ENCODE data around the gene FAP. TPM values are rescaled to one million over a fixed set of nuclear protein-coding genes. Genes with fewer than 3 reads are reported as not detected.

Gene FAP
- polyA plus RNA-seq, 2 of the 4 experiments (the other 2 are of a cell fraction): 0.03 to 0.16 TPM

DNA sequence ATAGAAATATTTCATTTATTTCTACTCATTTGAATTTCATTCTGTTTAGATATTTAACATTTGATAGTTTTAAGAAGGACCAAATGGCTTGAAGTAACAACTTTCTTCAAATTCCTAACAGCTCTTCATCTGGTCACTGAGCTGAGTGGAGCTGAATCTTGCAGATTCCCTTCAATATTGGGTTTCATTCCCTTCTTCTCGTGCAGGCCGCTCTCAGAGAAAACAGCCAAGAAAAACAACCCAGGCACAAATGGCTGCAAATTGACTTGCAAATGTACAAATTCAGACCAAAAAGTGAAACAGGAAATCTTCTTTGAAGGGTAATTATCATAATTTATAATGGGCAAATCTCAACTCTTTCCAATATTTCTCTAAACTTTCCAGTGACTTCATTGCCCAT, 60.9 kb downstream of the FAP start (continued):
- TF ChIP-seq FOSL2 (IDR thresholded peaks at IDR 0.05): no peak
- no peak for TF ChIP-seq FOSL2 (CRISPR knock-in tag; IDR thresholded peaks at IDR 0.05)
- TF ChIP-seq, protein P1, sequence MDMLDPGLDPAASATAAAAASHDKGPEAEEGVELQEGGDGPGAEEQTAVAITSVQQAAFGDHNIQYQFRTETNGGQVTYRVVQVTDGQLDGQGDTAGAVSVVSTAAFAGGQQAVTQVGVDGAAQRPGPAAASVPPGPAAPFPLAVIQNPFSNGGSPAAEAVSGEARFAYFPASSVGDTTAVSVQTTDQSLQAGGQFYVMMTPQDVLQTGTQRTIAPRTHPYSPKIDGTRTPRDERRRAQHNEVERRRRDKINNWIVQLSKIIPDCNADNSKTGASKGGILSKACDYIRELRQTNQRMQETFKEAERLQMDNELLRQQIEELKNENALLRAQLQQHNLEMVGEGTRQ (IDR thresholded peaks at IDR 0.05): no peak
- TF ChIP-seq, protein P2, sequence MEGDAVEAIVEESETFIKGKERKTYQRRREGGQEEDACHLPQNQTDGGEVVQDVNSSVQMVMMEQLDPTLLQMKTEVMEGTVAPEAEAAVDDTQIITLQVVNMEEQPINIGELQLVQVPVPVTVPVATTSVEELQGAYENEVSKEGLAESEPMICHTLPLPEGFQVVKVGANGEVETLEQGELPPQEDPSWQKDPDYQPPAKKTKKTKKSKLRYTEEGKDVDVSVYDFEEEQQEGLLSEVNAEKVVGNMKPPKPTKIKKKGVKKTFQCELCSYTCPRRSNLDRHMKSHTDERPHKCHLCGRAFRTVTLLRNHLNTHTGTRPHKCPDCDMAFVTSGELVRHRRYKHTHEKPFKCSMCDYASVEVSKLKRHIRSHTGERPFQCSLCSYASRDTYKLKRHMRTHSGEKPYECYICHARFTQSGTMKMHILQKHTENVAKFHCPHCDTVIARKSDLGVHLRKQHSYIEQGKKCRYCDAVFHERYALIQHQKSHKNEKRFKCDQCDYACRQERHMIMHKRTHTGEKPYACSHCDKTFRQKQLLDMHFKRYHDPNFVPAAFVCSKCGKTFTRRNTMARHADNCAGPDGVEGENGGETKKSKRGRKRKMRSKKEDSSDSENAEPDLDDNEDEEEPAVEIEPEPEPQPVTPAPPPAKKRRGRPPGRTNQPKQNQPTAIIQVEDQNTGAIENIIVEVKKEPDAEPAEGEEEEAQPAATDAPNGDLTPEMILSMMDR (IDR thresholded peaks at IDR 0.05): no peak

DNA sequence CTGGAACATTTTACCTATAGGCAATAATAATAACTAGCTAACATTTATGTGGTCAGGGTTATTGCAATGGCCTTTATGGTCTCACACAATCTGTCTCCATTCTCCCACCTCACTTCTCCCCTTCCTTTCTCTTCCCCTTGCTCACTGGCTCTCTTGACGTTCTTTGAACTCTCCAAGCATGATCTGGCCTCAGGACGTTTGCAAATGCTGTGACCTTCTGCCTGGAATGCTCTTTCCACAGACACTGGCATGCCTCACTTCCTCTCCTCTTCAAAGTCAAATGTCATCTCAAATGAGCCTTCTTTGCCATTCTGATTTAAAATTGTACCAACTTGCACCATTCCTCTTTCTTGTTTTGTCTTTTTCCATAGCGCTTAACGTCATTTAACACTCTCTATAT, 65.9 kb downstream of the FAP start:
- TF ChIP-seq PHF8 (IDR thresholded peaks at IDR 0.05; ENCODE audit: borderline replicate concordance, low read depth) (no peak), SREBF2 (IDR thresholded peaks at IDR 0.05) (no peak), CBX2 (IDR thresholded peaks at IDR 0.05; ENCODE audit: borderline replicate concordance, low read depth) (no peak), NPAS2 (CRISPR knock-in tag; IDR thresholded peaks at IDR 0.05; ENCODE audit: borderline replicate concordance) (no peak)
- ChIA-PET POLR2A (no interaction called here), CTCF (no interaction called here)
- 38% methylated on average over 4 of the region's 4 CpGs for WGBS (ENCODE audit: missing lambda C conversion rate)
- no peaks in the 10 kb centered on the region for H3K9me3 ChIP-seq
- H3K4me3 ChIP-seq: no peak overlapping the region
- H3K4me1 ChIP-seq: no peaks in the 10 kb centered on the region
- FAIRE-seq (no peak), DNase-seq (ENCODE audit: low read depth in 1 of 2, low spot score in 1 of 2) (no peak), ATAC-seq (no peak)
- H3K4me2 ChIP-seq: no peak overlapping the region
- no peak overlapping the region for H3K27ac ChIP-seq

DNA sequence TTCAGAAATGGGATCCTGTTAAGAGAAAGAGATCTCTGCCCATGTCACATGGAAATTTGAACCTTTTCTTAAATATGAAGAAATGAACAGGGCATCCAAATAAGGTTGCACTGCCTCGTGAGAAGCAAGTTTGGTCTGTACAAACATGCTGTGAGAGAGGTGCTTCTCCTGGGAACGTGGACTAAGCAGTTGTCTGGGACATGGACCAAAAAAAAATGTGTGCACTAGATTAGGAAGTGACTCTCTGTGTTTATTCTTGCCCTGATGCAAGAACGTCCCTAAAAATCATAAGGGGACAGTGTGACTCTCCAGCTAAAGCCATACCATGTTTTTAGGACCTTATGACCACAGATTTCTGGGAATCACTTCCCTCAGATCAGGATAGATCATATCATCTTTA, 67.5 kb downstream of the FAP start:
- WGBS (ENCODE audit: missing lambda C conversion rate): 8% methylated on average over 3 of the region's 3 CpGs
- Histone ChIP-seq H3K27ac (no peak overlapping the region), H3K9me3 (no peaks in the 10 kb centered on the region), H3K4me1 (no peaks in the 10 kb centered on the region), H3K4me3 (no peak overlapping the region), H3K4me2 (no peak overlapping the region)
- FAIRE-seq: no peak
- TF ChIP-seq ZC3H11A (IDR thresholded peaks at IDR 0.05) (no peak), TFCP2L1 (CRISPR knock-in tag; IDR thresholded peaks at IDR 0.05) (no peak), ZSCAN20 (CRISPR knock-in tag; IDR thresholded peaks at IDR 0.05) (no peak), CHD2 (IDR thresholded peaks at IDR 0.05; ENCODE audit: low read length, partially characterized antibody) (no peak), MAZ (IDR thresholded peaks at IDR 0.05; ENCODE audit: borderline replicate concordance, low read depth, low read length) (no peak), ZNF302 (CRISPR knock-in tag; IDR thresholded peaks at IDR 0.05) (no peak), KDM5A (IDR thresholded peaks at IDR 0.05) (no peak), EHMT2 (IDR thresholded peaks at IDR 0.05; ENCODE audit: low read depth) (no peak)
- DNase-seq (ENCODE audit: low read depth in 1 of 2, low spot score in 1 of 2): no peak
- no peak for ATAC-seq
- ChIA-PET CTCF (no interaction called here), POLR2A (no interaction called here)

DNA sequence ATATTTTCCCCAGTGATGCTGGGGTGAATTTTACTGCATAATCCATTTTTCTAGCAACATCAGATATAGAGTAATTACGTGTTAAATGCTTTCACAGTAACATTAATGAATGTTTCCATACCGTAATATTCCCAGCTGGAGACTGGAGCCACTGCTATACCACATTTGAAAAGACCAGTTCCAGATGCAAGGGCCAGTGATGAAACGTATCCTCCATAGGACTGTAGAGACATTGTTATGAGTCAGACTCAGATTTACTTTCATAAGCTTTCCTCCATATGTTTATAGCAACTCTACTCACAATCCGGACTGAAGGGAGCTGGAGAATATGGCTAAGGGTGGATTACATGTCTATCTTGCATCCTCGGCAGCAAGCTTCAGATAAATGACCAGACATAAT, 68.5 kb downstream of the FAP start:
- no peak for DNase-seq (ENCODE audit: low read depth in 1 of 2, low spot score in 1 of 2)
- no peak for FAIRE-seq
- Histone ChIP-seq H3K9me3 (no peaks in the 10 kb centered on the region), H3K4me2 (no peak overlapping the region), H3K4me1 (no peaks in the 10 kb centered on the region), H3K4me3 (no peak overlapping the region), H3K27ac (no peak overlapping the region)
- no peak for ATAC-seq
- no peak for TF ChIP-seq MAFK (IDR thresholded peaks at IDR 0.05; ENCODE audit: partially characterized antibody)
- no peak for TF ChIP-seq KDM1A (IDR thresholded peaks at IDR 0.05; ENCODE audit: low read depth)
- no peak for TF ChIP-seq HOXB5 (CRISPR knock-in tag; IDR thresholded peaks at IDR 0.05)
- no peak for TF ChIP-seq RFX5 (IDR thresholded peaks at IDR 0.05)
- TF ChIP-seq SREBF2 (IDR thresholded peaks at IDR 0.05): no peak
- TF ChIP-seq, protein P3, sequence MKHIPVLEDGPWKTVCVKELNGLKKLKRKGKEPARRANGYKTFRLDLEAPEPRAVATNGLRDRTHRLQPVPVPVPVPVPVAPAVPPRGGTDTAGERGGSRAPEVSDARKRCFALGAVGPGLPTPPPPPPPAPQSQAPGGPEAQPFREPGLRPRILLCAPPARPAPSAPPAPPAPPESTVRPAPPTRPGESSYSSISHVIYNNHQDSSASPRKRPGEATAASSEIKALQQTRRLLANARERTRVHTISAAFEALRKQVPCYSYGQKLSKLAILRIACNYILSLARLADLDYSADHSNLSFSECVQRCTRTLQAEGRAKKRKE (CRISPR knock-in tag; IDR thresholded peaks at IDR 0.05; ENCODE audit: low read depth): no peak
- TF ChIP-seq PHF8 (IDR thresholded peaks at IDR 0.05; ENCODE audit: borderline replicate concordance, low read depth): no peak
- no peak for TF ChIP-seq POLR2AphosphoS2 (conservative IDR thresholded peaks at IDR 0.05; ENCODE audit: low read length)
- TF ChIP-seq, protein P4, sequence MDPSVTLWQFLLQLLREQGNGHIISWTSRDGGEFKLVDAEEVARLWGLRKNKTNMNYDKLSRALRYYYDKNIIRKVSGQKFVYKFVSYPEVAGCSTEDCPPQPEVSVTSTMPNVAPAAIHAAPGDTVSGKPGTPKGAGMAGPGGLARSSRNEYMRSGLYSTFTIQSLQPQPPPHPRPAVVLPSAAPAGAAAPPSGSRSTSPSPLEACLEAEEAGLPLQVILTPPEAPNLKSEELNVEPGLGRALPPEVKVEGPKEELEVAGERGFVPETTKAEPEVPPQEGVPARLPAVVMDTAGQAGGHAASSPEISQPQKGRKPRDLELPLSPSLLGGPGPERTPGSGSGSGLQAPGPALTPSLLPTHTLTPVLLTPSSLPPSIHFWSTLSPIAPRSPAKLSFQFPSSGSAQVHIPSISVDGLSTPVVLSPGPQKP (IDR thresholded peaks at IDR 0.05; ENCODE audit: low read depth, low read length): no peak
- TF ChIP-seq JUNB (IDR thresholded peaks at IDR 0.05): no peak
- no peak for TF ChIP-seq MAZ (IDR thresholded peaks at IDR 0.05; ENCODE audit: borderline replicate concordance, low read depth, low read length)
- no peak for TF ChIP-seq HOXA7 (CRISPR knock-in tag; IDR thresholded peaks at IDR 0.05)
- no peak for TF ChIP-seq SMC3 (IDR thresholded peaks at IDR 0.05)
- TF ChIP-seq, protein P5, sequence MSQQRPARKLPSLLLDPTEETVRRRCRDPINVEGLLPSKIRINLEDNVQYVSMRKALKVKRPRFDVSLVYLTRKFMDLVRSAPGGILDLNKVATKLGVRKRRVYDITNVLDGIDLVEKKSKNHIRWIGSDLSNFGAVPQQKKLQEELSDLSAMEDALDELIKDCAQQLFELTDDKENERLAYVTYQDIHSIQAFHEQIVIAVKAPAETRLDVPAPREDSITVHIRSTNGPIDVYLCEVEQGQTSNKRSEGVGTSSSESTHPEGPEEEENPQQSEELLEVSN (IDR thresholded peaks at IDR 0.05; ENCODE audit: borderline replicate concordance, low read depth): no peak
- POLR2A ChIA-PET: no interaction called here
- 39% methylated on average over 5 of the region's 5 CpGs for WGBS (ENCODE audit: missing lambda C conversion rate)
- CTCF ChIA-PET: no interaction called here

Measured in A549 (cell line).